NCI-H1694 (cell line): Measurements from ENCODE around the gene METTL26.
A peak's percentile ranks its signal among the peaks of the same experiment; 100 is the strongest.
"Not testable (repeated sequence)": the region's sequence is repeated elsewhere in the genome, so short reads cannot be mapped to it uniquely, and the experiment has no call there.

ENCODE experiments used
- DNase-seq: peaks from one replicate; lab custom pipeline; 2025; lab: John Stamatoyannopoulos, UW

Gene METTL26

DNA sequence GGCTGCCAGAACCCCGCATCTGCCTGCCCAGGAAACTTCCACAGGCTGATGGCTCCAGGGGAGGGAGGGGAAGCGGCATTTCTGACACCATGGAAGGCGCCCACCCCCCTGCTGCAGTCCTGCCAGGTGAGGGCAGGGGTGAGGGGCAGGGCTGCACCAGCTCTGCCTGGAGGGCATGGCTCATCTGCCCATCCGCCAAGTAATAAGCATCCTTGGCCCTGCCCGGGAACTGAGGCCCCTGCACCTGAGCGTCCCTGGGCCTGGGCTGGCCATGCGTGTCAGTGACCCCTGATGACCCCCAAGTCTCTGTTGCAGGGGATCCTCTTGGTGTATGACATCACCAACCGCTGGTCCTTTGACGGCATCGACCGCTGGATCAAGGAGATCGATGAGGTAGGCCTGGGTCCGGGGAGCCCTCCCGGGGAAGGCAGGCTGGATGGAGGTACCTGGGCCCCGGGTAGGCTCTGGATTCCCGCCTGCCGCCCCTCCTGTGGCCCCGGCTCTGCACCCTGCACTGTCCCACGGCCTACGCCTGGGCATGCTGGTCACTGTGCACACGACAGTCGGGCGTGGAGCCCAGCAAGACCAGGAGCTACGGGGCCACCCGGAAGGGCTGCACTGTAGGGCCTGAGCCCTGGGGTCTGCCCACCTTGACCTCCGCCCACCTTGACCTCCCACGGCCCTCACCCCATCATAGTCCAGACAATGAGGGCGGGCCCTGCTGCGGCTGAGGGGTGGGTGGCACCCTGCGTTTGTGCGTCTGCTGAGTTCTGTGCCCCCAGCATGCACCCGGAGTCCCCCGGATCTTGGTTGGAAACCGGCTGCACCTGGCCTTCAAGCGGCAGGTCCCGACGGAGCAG is 10.8 kb downstream of the METTL26 start:
- no peak for DNase-seq

DNA sequence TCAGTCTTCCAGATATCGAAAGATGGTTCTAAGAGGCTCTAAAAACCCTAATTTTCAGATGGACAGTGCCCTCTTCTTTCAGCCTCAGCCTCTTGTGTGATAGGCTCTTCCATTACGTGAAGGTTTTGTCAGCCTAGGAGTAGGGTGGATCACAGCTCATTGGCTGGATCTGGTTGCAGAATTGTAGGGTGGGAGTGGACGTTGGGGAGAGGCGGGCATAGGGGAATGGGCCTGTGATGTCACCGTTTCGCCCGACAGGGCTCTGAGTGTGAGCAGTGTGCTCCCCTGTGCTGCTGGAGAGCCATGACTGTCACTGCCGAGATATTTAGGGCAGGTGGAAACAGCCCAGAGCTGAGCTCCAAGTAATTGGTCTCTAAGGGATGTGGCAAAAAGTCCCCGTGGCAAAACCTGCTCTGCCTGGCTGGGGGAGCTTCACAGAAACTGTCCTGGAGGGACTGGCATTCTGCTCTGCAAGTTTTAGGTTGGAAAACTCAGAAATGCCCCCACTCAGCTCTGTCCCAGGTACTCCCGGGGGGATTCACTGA is 11.5 kb downstream of the METTL26 start:
- DNase-seq: no peak

DNA sequence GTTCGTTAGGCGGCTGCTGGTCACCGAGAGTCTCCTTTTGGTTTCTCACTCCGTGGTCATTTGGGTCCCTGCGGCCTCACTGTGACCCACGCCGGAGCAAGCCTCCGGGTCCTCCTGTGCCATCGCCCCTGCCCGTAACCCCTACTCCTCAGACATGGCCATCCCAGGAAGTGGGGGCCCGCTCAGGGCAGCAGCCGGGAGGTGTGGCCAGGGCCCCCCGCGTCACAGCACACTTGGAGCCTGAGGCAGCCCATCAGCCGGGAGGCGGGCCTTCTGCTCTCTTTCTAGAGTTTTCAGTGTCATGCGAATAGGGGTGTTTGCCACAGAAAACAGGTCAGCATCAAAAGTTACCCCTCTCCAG is 13.2 kb downstream of the METTL26 start:
- DNase-seq: no peak

DNA sequence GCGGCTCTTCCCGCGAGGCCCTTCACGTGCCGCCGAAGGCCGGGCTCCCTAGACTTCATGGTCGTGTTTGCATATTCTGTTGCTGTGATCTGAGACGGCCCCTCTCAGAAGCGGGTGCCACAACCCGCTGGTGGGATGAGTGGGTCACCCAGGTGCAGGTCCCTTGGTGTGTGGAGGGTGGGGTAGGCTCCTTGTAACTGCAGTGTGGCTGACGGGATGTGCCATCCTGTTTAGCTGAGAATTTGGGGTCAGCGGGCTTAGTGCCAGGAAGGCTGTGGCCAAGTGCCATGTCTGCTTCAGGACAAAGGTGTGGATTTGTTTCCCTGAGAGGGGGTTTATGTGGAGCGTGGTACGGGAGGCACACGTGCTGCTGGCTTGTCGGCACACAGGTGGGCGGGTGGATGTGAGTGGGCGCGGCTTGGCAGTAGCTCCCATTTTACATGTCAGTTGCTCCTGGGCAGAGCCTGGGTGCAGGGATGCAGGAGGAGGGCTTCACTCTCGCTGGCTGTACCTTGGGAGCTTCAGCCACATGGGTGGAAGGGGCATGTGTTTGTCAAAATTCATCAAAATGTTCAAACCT is 14.5 kb downstream of the METTL26 start:
- no peak for DNase-seq

DNA sequence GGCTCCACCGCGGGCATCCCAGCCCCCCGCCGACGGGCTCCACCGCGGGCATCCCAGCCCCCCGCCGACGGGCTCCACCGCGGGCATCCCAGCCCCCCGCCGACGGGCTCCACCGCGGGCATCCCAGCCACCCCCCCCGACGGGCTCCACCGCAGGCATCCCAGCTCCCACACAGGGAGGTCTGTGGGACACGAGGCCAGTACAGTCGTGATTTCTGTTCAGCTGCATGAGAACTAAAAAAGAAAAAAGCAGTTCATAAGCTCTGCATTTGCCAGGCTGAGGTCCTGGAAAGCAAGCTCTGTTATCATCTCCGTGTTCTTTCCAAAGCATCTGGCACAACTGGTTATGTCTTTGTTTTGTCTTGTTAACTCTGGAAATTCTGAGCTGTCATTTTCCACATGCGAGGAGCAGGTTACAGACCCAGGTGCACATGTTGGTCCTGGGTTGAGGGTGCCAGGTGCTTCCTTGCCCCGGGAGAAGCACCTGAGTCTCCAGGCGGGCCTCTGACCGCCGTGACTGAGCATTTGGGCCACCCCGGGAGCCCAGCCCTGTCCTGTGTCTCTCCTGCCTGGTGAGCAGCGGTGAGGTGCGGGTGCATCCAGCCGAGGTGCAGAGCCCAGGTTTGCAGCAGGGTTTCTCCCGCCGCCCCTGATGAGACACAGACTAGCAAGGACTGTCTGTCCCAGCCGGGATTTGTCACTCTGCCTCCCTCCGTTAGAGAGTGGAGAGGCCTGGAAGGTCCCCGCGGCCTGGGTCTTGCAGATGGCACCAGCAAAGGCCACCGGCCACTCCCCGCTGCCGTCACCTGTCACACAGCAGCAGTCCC is 15.2 kb downstream of the METTL26 start:
- DNase-seq: no peak

DNA sequence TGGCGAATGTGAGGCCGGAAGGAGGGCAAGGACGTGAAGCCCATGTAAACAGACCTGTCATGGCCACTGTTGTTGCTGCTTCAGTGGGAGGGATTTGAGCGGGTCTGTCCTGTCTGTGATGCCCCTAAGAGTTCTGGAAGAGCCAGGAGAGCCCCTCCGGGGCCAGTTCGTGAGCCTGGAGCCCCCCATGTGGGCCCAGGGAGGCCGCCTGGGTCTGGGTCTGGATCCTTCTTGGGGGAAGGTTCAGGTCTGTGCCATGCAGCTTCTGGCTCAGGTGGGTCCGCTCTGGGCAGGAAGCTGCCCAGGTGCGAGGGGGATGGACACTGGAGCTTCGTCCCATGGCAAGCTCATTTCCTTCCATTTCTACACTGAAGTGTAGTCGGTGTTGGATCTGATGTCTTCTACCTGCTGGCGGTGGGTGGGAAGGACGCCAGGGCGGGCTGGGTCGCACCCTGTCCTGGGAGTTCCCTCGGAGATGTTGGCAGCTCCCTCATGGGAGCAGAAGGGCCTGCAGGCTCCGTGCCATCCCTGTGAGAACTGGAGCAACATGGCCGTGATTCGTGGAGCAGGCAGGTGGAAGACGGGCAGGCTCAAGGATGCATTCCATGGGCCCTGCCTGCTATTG is 16.5 kb downstream of the METTL26 start:
- no peak for DNase-seq

DNA sequence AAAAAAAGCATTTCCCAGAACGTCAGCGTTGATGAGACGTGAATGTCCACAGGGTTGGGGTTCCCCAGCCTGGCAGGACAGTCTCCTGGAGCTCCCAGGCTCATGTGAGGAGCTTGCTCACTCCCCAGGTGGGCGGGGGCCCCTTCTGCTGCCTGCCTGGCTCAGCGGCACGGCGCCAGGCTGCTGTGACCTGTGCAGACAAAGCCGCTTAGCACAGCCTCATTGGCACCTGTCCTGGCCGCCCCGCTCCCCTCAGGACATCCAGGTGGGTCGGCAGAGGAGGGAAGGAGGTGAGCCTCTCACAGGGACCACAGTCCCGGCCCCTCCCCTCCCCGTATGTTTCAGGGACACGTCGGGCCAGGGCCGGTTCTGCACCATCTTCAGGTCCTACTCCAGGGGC is 18.2 kb downstream of the METTL26 start:
- DNase-seq: no peak

DNA sequence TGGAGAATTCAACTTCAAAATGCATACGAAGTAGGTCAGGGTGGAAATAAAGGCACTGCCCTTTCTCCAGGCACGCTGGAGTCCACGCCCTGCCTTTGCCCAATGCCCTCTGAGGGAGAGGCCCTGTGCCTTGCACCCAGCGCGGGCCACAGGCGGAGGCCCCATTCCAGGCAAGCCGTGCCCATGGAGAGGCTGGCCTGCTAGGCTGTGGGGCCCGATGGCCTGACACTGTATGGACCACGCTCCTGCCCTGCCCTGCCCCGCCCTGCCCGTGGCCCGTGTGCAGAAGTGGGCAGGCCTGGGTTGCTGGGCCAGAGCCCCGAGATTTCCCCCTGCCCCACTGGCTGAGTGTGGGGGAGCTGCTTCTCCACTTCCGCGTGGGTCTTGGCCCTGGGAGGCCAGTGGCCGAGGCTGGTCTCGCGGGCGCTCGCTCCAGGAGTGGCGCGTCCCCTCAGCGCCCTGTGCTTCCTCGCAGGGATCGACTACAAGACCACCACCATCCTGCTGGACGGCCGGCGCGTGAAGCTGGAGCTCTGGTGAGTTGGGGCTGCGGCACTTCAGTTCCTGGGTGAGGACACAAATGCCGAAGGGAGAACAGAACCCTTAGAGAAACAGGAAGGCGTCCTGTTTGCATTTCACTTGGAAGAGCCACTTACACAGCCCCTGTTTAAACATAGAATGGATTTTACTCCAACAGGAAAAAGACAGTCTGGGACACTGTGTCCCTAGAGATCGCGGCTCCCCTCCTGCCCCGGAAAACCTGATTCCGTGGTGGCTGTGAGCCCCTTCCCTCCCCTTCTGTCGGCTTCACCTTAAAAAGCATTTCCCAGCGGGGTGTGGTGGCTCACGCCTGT is 19.1 kb downstream of the METTL26 start:
- DNase-seq: no peak

DNA sequence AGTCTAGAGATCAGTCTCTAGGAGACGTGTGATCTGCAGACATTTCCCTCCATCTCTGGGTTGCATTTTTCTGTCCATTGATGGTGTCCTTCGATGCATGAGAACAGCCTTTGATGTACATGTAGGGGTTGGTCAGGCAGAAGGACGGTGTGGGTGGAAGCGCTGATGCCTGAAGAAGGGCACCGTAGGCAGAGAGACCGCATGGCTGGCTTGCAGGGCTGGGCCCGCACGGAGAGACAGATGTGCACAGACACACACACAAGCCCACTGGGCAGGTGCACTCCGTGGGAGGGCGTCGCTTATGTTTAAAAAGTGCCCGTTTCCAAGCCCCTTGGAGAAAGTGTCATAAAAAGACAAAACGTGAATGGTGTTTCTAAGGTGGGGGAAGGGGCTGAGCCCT is 21.0 kb downstream of the METTL26 start:
- no peak for DNase-seq

DNA sequence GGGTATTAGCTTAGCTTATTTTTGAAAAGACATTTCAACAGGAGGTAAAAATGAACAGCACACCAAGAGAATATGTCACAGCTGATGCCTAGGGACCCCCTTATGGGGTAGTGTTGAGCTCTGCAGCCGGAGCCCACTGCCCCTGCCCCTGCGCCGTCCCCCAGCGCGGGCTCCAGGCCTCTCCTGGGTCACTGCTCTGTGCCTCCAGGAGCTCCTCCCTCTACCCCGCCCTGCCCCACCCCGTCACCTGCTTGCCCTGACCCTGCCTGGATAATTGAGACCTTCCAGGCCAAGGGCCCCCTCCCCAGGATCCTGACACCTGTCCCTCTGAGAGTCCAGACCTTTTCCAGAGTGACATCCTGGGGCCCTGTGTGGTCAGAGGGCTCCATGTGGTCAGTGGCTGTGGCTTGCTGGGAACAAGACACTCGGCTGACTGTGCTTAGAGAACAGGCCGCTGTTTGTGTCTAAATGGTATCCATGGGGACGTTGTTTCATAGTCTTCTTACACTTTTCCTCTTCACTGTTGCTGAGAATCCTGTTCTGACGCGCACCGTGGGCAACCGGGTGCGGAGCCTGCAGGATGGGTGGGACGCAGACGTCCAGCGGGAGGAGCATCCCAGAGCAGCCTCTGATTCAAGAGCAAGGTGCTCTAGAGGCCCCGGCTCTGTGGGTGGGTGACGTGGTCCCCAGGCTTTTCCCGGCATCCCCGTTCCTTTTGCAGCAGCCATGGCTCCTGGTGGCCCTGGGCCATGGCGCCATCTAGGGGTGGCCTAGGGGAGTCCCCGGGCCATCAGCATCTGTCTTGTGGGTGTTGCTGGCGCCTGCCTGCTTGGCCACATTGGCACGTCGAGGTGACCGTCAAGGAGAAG is 25.4 kb downstream of the METTL26 start:
- peak; percentile 40 for DNase-seq

DNA sequence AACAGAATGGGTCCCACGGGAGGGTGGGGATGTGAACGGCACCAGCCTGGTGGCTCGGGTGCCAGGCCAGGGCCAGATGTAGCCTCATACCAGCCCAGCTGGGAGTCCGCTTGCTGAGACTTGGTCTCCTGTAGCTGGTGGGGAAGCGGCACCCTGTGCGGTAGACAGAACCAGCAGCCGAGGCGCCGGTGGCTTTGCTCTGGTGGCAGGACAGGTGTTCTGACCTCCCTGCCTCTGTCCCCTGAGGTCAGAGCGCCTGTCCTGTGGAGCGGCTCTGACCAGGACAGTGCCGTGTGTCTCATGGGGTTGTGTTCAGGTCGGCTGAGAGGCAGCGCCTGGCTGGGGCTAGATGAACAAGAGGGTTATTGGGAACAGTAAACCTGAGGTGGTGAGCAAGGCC is 26.1 kb downstream of the METTL26 start:
- DNase-seq: no peak

DNA sequence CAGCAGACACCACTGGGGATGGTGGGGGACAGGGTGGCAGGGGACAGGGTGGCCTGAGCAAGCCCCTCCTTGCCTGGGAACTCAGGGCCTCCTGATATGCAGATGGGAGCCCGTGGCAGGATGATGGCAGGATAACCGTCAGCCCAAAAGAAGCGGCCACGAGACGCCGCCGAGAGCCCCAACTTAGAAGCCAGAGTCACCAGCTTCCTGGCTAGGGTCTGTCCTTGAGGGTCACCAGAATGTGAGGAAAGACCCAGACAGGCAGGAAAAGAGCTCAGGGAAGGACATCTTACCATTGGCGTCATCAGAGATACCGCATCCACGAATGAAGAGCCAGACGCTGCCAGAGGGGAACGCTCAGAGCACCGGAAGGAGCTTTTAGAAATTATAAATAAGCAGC is 26.8 kb downstream of the METTL26 start:
- no peak for DNase-seq

DNA sequence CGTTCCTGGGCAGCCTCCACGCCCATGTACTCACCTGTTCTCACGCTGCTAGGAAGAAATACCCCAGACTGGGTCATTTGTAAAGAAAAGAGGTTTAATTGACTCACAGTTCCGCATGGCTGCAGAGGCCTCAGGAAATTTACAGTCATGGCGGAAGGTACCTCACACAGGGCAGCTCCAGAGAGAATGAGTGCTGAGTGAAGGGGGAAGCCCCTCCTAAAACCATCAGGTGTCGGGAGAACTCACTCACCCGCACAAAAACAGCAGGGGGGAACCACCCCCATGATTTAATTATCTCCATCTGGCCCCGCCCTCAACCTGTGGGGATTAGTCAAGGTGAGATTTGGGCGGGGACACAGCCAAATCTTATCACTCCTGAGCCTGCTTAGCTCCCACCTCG is 28.1 kb downstream of the METTL26 start:
- DNase-seq: no peak

DNA sequence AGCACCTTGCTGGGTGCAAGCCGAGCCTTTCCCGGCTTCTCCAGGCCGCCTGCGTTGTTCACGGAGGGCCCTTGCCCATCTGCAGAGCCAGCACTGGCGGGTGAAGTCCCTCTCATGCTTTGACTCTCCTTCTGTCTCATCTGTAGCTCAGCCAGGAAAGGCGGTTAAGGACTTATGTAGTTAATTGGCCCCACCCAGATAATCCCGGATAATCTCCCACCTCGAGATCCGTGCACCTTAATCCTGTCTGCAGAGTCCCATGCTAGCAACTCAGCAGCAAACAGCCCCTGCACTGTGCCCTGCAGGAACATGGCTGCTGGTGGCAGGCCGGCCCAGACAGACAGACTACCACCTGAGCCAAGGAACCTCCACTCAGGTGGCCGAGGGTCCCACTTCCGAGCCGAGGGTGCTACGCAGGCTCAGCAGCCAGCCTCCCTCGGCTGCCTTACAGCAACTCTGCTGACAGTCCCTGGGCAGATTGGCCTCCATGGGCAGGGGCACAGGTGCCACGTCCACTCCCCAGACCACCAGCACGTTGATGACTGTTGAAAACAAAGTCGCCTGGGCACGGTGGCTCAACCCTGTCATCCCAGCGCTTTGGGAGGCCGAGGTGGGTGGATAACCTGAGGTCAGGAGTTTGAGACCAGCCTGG is 29.3 kb downstream of the METTL26 start:
- DNase-seq: no peak

DNA sequence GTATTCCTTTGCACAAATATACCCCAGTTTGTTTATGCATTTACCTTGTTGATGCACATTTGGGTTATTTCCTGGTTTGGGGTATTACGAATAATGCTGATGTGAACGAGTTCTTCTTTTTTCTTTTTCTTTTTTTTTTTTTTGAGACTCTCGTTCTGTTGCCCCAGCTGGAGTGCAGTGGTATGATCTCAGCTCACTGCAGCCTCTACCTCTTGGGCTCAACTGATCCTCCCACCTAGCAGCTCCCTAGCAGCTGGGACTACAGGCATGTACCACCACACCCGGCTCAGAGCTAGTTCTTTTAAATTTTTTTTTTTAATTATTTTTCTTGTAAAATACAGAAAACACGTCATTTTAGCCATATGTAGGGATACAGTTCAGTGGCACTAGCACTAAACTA is 32.2 kb downstream of the METTL26 start:
- no peak for DNase-seq

DNA sequence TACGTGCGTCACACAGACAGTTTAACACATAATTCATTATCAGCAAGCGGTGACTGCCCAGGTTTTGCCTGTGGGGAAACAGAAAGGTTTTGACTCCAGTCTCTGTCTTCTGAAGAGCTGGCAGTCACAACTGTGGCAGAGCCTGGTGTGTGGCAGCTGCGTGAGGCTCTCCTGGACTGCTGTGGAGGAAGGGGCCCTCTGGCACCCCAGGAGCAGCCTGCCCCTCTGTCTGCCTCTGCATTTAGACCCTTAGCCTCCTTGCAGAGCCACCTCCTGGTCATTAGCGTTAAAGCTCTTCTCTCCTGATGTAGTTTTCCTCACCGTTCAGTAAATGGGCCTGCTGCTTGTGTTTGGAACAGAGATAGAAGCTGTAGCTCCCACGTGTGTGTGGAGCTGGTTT is 35.3 kb downstream of the METTL26 start:
- peak; percentile 7 for DNase-seq

DNA sequence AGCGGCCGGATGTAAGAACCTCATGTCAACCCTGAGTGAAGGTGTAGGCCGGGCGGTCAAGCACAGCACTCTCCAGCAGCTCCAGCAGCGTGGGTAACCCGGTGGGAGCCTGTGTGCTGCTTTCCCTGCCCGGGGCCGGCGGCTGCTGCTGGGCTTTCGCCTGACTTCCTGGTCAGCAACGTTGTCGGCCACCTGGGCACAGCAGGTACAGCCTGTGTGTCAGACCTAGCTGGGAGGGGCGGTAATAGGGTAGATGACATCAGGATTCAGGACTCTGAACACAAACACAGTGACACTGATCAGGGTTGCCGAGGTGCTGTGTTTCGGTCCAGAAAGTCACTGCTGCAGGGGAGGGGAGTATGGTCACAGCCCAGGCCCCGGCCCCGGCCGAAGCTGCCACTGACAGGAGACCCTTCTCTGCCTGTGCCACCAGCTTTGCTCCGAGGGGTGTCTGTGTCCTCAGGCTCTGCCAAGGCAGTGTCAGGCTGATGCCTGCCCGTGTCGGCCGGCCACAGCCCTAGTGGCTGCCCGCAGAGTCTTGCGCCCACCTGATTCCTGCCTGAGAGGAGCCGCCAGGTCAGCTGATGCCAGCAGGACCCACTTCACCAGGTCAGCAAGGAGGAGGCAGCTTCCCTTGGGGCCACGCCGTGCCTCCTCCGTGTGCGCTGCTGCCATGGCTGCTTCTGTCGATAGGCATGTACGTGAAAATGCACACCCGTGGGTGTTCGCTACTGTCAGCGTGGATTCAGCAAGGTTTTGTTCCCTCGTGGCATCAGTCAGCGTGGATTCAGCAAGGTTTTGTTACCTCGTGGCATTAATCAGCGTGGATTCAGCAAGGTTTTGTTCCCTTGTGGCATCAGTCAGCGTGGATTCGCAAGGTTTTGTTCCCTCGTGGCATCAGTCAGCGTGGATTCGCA is 37.0 kb downstream of the METTL26 start:
- DNase-seq: no peak

DNA sequence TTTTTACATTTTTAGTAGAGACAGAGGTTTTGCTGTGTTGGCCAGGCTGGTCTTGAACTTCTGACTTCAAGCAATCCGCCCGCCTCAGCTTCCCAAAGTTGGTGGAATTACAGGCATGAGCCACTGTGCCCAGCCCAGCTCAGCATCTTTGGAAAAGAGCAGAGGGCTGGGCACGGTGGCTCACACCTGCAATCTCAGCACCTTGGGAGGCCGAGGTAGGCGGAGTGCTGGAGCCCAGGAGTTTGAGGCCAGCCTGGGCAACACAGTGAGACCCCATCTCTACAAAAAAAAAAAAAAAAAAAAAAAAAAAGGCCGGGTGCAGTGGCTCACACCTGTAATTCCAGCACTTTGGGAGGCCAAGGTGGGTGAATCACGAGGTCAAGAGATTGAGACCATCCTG is 38.5 kb downstream of the METTL26 start:
- DNase-seq: not testable (repeated sequence)

DNA sequence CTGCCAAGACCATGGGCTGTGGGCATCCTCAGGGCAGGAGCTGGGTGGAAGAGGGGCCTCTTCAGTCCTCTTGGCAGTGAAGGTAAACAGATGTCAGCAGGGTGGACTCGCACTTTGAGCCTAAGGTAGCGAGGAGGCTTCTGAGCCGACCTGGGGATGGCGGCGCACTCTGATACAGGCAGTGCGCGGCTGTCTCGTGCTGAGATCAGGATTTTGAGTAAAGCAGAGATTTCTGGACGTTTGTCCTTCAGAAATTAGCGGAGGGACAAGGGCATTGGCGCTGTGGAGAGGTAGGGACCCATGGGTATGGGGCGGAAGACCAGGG is 39.4 kb downstream of the METTL26 start:
- DNase-seq: no peak
